EH (cell line): ENCODE measurements around the gene JAKMIP3.

Experiments
- DNase-seq: peaks from one replicate; pipeline ENCODE4 v3.0.0-alpha.2; 2015; ENCODE audit warnings: low read depth

The JAKMIP3 gene

DNA sequence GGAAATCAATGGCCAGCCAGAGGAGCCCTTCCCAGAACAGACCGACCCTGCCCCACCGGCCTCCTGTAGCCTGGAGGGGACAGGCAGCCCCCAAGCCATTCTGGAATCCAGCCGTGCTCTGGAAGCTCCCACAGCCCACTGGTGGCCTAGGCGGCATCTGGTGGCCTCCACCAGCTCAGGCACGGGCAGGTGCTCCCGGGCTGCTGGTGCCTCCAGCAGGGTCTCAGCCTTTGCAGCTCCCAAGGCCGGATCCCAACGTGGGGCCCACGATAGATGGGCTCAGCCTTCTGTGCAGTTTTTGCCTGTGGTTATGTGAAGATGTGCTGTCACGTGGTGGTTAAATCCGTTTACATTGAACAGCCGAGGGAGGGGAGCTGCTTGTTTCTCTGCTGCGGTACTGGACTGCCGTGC is 44.4 kb downstream of the JAKMIP3 start:
- no peak for DNase-seq

DNA sequence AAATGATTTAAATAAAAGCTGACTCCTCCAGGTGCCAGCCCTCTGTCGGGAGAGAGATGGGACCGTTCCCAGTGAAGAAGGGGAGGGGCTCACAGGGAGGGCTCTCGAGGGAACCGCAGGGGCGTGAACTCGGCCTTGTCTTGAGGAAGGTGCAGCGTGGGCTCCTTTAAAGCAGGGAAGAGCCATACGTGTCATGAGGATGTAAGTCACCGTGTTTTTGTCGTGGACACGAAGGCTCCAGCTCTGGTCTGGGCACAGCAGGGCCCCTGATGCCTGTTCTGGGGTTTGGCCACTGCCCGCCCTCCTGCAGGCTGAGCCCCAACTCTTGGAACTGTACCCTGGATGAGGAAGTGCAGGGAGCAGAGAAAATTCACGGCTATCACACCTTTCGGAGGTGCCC is 45.0 kb downstream of the JAKMIP3 start:
- DNase-seq, result no peak

DNA sequence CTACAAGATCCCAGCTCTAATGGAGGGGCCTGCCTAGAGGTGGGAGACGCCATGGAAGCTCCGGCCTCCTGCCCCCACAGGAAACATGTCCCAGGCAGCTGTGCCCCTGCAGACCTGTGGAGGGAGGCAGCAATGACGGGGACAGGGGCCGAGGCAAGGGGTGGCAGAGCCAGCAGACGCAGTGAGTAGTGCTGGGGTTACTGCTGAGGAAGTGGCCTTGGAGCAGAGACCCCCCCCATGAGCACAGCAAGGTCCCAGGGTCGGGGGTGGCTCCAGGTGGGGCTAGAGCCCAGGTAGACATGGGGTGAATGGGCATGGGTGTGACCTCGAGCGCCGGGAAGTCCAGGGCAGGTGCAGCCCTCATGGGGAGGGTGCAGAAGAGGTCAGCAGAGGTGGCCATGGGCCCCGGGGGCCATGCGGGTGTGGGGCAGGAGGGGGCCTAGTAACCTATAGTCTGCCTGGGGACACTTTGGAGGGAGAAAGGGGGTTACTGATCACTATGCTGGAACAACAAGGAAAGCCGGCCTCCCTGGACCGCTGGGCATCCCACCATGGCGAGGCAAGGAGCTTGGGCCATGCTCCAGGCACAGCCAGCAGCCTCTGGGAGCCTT is 45.5 kb downstream of the JAKMIP3 start:
- no peak for DNase-seq

DNA sequence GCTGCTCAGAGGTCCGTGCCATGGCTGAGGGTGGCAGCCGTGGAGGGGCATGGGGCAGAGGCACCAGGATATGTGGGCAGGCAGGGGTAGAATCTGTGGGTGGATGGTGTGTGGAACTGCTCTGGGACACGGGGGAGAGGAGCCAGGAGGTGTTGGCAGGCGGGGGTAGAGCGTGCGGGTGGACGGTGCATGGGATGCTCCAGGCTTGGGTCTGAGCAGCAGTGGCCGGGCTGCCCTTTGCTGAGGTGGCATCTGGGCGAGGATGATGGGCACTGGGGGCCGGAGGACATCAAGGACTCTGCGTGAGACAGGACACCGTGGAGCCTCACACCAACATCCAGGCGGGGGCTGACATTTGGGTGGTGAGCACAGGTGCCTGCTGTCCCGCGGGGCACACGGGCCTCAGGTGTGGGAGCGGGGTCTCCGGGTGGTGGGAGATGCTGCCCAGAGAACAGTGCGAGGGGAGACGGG is 46.2 kb downstream of the JAKMIP3 start:
- DNase-seq, result no peak

DNA sequence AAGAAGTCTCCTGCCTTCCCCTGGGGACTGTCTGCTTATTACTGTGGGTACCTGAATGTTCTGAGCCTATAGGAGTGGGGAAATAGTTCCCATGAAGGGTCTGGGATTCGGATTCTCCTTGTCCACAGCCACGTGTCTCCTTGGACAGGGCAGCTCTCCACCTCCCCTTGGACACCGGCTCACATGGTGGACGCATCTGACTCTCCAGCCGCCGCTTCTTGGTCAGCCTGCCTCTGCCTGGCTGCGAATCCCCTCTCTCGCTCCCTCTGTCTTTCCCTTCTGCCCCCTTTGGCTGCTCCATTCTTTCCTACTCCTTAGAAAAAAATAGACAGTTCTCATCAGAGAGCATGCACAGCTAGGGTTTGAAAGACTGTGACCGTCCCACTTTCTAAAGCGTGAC is 46.9 kb downstream of the JAKMIP3 start:
- DNase-seq, result no peak

DNA sequence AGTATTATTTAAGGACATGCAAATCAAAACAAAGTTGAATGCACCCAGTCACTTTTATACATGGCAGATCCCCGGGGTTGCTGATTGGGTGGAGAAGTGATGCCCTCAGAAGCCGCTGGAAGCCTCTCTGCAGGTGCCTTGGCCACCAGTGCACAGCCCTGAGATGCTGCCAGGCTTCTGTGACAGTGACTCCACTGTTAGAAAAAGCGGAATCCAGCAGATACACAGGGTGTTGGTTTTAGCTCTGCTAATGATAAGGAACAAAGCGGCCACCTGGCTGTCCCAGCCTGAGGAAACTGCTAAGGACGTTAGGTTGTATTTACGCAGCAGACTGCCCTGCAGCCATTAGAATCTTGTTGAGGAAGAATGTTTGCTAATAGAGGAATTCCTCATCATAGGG is 47.5 kb downstream of the JAKMIP3 start:
- no peak for DNase-seq

DNA sequence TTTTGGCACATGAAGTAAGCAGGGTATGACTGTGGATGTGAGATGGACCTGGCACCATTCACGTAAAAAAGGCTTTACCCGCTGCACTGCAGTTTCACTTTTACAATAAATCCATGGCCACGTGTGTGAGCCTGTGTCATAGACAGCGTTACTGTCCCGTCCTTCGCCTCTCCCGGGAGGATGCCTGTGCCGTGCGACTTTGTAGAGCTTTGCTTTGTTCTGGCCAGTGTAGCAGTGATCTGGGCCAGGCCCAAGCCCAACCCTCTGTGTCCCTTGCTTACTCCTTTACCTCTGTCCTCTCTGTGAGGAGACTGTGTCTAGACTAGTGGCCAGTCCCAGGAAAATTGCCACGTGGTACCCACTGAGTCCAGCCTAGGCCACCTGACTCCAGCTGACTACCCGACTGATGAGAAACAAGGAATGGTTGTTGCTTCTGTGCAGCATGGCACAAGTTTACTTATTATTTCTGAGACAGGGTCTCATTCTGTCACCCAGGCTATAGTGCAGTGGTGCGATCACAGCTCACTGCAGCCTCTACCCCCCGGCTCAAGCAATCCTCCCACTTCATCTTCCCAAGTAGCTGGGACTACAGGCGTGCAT is 48.1 kb downstream of the JAKMIP3 start:
- DNase-seq, result no peak

DNA sequence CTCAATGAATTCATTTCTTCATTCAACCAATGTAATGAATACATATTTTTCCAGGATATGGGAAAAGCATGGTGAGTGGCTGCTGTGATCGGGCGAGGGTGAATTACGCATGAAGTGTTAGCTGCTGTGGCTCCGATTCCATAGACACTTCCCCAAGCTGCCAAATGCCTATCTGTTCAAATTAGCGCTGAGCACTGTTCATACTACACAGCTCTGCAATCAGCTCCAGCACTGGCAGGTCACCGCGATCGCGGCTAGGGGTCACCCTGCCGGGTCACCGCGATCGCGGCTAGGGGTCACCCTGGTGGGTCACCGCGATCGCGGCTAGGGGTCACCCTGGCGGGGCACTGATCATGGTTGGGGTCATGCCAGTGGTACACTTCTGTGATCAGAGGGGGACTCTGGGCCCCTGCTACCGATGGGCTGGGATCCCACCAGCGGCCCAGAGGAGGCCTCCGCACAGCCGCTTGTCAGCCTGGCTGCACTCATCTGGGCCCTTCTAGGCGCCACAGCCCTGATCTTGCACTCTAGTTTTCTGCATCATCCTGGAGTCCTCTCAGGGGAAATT is 49.3 kb downstream of the JAKMIP3 start:
- no peak for DNase-seq
